SK-N-MC (cell line): ENCODE results near the gene WFDC12.

ENCODE experiments used
- EZH2 ChIP-seq: fragments of 200-600 bp; sonication (generic); IDR thresholded peaks from one replicate; pipeline ENCODE4 v1.6.1; 2017; ENCODE audit warnings: antibody characterized with exemption
- FOXP2 ChIP-seq: optimal IDR thresholded peaks from 2 replicates; pipeline ENCODE3; 2011; ENCODE audit warnings: mild to moderate bottlenecking, moderate library complexity; ENCODE audit not compliant: insufficient read depth; ENCODE audit errors: extremely low read length, control extremely low read depth
- POLR2AphosphoS5 ChIP-seq: IDR thresholded peaks from 2 replicates; pipeline ENCODE4 v1.6.1; 2012; ENCODE audit warnings: mild to moderate bottlenecking, low read depth, low read length, borderline replicate concordance

- TF ChIP-seq EZH2 (no peak), POLR2AphosphoS5 (no peak), FOXP2 (no peak)
Observed at GRCh38 chr20:45095805-45096238, 28.4 kb downstream of the WFDC12 start.
